ENCODE measurements around the gene CDH13. TPM values are rescaled to one million over a fixed set of nuclear protein-coding genes. Genes with fewer than 3 reads are reported as not detected.

The CDH13 gene
- total RNA-seq, 4 donors from 2014 or later: 6.4 to 19.7 (median 11.7) TPM

GRCh38 chr16:83143788-83144187 is 517.0 kb downstream of the CDH13 start:
- TF ChIP-seq CTCF (IDR thresholded peaks at IDR 0.05; ENCODE audit: low read depth): no peak

- TF ChIP-seq CTCF (IDR thresholded peaks at IDR 0.05; ENCODE audit: low read depth): no peak
Observed at GRCh38 chr16:83145297-83145696, 518.5 kb downstream of the CDH13 start.

- TF ChIP-seq CTCF (IDR thresholded peaks at IDR 0.05; ENCODE audit: low read depth): no peak
Observed at GRCh38 chr16:83147244-83147643, 520.5 kb downstream of the CDH13 start.

- TF ChIP-seq CTCF (IDR thresholded peaks at IDR 0.05; ENCODE audit: low read depth): no peak
Observed at GRCh38 chr16:83158320-83158957, 531.7 kb downstream of the CDH13 start.

- TF ChIP-seq CTCF (IDR thresholded peaks at IDR 0.05; ENCODE audit: low read depth): no peak
Observed at GRCh38 chr16:83159049-83159448, 532.3 kb downstream of the CDH13 start.

GRCh38 chr16:83160287-83161020 is 533.7 kb downstream of the CDH13 start:
- TF ChIP-seq CTCF (IDR thresholded peaks at IDR 0.05; ENCODE audit: low read depth): no peak

GRCh38 chr16:83162791-83163190 is 536.0 kb downstream of the CDH13 start:
- TF ChIP-seq CTCF (IDR thresholded peaks at IDR 0.05; ENCODE audit: low read depth): no peak
